Upper lobe of left lung (tissue), 4 donors: ENCODE data around the gene PTN.

Experiments
- CTCF ChIP-seq, 6 experiments: fragments of 450-650 bp in 4 of 6; fragments of 200-600 bp in 2 of 6; sonication (generic) in 2 of 6; IDR thresholded peaks; one replicate each; pipeline ENCODE4 v1.5.1; 2016 to 2019; ENCODE audit warnings: antibody characterized with exemption in 6 of 6
- EP300 ChIP-seq, 4 donors: sonication (generic); formaldehyde crosslinking; IDR thresholded peaks; one replicate each; pipeline ENCODE4 v1.5.1; 2017; ENCODE audit warnings: antibody characterized with exemption in 4 of 4, control low read depth in 2 of 4
- POLR2A ChIP-seq, 4 donors: fragments of 450-650 bp; IDR thresholded peaks; one replicate each; pipeline ENCODE4 v1.5.1; 2016 to 2017; ENCODE audit warnings: antibody characterized with exemption in 4 of 4, mild to moderate bottlenecking in 2 of 4

GRCh38 chr7:137262599-137262998 is 80.9 kb downstream of the PTN start:
- no peak for TF ChIP-seq EP300 (IDR thresholded peaks at IDR 0.05)
- TF ChIP-seq CTCF (IDR thresholded peaks at IDR 0.05), result no peak
- TF ChIP-seq POLR2A (IDR thresholded peaks at IDR 0.05), result no peak
